AML-193 (cell line): Measurements from ENCODE around the gene PLPP3.

Experiments used
- DNase-seq, 2 experiments: peaks; one replicate each; lab custom pipeline; 2025; lab: John Stamatoyannopoulos, UW

Gene PLPP3

DNA sequence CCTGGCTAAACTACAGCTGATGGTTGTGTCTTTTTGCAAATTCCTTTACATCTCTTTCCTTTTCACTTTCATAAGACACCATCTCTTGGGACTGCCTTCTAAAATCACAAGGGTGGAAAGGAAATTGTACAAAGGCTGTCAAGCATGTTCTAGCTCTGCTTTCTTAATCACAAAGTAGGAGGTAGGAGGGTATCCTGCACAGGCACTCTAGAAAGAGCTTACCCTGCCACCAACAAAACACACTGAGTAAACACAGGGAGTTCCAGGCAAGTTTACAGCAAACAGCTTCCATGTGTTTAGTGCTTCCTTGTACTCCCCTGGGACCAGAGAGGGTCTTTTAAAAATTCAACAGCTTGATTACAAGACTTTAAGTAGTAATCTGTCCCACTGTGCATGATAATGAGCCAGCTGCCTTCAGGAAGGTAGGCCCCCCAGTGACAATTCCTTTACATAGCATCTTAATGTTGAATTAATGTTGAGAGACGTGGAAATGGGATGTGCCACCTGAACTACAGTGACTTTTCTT lies 2.4 kb downstream of the PLPP3 start:
- DNase-seq, result no peak

DNA sequence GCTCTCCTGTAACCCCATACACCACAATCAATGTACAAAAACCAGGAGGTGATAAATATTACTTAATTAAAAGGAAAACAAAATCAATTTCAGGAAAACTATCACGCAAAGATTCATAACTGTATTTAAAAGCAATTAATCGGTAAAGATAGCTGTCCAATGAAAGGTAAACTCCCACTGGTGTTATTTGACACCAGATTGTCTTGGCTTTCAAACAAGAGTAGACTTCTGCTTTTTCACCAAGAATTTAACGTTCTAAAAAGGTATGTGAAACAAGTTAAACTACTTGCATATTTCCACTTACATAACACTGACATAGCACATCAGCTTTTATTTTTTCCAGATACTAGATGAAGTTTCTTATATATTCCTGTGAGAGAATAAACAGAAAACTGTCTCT lies 3.5 kb downstream of the PLPP3 start:
- DNase-seq, result no peak

DNA sequence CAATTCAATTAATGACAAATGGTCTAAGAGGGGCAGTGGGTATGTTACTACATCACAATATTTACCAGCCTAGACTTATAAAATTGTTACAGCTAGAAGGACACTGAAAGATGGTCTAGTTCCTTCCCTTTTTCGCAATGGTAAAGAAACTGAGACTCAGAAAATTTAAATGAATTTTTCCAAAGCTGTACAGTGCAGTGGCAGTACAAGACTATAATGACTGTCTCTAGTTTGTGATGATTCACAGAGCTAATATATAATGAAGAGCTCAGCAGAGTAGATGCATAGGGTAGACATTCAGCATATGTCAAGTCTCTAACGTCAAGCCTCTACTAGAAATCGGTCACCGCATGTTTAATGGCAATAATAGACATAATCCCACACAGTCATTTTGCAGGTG lies 4.6 kb downstream of the PLPP3 start:
- DNase-seq, result no peak

DNA sequence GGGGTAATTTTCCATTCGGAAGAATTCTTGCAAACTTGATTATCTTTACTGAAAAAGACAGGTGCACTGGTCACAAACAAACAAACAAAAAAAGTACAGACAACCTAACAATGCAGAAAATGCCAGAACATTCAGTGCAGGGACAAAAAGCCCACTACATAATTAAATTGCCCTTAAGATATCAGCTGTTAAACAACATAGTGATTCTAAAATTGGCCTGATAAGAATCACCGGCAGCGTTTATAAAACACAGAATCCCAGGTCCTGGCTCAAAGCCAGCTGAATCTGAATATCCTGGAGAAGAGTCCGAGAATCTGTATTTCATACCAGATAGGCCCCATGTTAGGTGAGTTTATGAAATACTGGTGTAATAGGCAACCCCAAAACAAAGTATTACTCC lies 6.1 kb downstream of the PLPP3 start:
- DNase-seq, result no peak

DNA sequence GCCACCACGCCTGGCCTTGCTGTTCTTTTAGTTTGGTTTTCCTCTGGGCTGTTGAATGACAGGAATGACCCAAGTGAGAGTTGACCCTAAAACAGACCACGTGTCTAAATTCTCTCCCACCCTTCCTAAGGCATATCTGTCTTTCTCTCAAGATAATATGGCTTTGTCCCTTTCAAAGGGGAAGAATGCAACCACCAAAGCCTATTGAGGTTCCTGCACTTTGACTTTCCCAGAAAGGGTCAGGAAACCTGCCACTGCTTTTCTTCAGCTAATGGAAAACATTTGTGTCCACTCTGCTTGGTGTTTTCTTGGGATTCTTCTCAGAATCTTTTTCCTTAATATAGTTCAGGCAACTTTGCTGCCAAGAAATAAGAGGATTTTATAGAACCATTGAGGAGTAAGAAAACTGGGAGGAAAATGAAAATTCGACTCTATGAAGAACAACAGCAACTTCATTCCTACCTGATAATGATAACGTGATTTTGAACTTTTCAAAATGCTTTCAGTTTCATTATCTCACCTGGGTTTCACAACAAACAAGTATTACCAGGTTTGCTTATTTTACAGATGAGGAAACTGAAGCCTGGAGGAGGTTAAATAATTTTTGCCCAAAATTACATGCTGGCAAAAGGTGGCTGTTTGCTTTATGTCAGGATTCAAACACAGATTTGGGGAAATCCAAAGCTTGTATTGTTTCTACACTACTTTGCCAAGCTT lies 6.9 kb downstream of the PLPP3 start:
- DNase-seq, result no peak

DNA sequence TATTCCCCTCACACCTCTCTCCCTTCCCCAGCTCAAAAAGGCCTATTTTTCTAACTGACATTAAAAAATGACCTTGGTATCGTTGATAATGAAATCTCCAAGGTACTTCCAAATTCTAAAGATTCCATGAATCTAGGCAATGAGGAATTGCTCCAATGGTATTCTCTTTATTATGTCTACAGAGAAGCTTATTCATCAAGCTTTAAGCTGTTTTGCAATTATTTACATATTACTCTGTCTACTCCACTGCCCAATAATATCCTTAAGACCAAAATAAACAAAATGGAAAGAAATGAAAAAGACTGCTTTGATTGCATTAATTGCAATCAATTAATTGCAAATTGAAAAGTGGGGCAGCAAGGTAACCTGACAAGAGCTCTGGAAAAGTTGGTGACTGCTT lies 7.9 kb downstream of the PLPP3 start:
- no peak for DNase-seq

DNA sequence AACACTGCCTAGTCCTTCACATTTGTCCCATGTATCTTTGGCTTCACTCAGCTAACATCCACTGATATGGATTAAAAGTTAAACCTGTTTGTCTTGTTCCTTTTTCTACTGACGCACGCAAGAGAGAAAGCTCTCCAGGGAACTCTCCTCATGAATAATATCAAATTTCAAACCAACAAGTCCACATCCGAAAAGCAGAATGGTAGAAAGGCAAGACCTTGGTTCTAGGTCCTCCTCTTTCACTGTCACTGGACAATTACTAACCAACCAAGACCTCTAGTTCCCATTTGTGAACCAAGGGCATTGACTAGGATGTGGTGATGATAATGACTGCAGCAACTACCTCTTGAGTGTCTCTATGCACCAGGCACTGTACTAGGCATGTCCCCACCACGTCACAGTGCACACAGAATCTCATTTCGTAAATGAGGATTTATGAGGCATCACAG lies 8.4 kb downstream of the PLPP3 start:
- DNase-seq, result no peak

DNA sequence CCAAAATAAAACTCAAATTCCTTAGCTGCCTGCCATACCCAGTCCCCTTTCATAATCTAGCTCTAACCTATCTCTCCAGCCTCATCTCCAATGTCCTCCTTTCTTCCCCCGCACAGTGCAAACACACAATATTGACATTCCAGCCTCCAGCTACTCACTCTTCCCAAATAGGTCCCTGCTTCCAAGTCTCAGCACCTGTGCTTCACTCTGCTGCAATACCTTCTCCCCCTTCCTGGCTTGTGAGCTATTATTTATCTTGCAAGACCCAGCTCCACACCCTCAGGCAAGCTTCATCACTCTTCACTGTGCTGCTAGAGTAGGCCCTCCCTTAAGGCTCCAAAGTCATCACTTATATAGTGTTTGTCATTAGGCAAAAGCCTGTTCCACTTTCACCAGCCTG lies 9.7 kb downstream of the PLPP3 start:
- no peak for DNase-seq

DNA sequence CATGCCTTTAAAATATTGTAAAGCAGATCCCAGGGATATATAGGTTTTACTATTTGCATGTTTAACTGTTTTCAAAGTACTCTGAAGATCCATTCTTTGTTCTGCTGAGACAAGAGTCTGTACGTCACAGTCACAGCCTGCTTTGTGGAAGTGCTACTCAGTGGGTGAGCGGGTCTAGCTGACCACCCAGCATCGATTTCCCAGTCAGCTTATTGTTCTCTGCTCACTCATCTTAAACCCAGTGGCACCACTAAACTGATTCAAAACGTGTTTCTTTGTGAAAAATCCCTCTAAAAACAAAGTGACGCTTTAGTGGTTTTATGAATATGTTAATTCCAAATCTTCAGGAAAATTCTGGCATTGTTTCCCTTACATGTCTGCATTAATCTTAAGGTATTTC lies 12.4 kb downstream of the PLPP3 start:
- DNase-seq, result no peak

DNA sequence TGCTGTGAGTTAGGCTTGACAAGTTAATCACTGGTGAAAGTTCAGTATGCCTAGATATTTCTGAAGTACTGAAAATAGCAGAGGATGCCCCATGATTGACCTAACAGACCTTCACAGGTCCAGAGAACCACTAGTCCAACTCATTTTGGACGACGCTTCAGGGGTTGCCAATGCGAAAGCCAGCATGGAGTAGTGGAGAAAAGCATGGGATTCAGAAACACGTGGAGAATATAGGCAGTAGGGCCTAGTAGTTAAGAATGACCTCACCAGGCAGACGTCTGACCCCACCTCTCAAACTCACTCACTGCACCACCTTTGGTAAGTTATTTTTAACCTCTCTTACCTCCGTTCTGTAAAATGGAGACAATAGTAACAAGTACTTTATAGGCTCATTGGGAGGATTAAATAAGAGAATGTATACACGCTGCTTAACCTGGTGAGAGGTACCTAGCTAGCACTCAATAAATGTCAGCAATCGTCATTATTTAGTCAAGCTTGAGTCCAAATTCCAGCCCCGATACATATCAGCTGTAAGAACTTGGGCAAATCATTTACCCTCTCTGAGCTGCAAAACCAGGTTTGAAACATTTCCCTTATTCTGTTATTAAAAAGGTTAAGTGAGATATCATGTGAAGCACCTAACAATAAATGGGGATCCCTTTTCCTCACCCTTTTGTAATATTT lies 13.2 kb downstream of the PLPP3 start:
- no peak for DNase-seq

DNA sequence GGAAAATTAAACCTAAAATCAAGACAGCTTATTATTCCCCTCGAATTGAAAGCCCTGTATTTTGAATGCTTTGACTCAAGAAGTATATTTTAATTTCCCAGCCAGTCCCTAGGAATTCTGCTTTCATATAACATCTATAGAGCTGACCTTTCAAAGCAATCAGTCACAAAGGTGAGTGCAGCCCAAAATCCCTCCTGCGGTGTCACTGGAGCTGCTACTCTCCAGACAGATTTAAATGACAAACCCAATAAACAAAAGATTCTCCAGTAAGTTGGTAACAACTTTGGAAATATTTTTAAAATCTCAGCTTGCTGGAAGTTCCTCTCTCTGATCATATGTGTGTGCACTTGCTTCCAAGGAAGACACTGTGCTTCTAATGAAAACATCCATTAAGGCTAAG lies 14.7 kb downstream of the PLPP3 start:
- DNase-seq, result no peak

DNA sequence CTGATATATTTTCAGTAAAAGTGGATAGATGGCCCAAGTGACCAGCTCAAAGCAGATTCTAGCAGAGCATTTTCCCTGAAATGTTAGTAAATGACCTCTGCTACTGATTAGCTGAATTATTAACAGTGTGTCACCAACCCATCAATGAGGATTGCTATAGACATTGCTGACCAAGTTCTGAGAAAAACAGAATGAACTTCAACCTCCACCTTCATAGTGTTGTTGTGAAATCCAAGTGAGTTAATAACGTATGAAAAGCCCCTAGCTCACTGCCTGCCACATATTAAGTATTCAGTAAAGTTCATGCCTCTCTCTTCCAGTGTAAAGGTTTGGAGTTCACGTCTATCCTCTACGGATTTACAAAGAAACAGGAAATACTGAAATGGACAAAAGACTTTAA lies 15.8 kb downstream of the PLPP3 start:
- DNase-seq, result no peak

DNA sequence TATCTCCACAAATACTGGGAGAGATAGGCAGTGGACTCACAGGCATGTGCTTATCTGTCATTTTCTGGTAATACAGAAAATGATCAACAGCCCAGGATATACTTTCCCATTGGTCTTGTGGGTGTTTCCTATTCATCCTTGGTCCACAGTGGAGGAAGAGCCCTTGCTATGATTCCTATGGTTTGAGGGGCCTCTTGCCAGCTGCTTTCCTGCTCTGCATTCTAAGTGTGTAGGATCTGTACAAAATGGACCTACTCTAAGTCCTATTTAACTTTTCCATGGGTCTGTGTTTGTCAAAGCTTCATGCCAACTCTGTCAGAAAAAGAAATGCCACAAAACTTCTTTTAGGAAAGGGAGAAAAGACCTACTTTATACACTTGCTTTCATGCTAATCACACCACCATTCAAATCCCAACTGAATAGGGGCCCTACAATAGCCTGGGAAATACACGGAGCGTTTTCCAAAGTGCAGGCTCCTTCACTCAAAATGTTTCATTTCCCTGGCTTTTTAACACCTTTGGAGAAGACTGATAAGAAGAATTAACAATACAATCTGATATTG lies 16.4 kb downstream of the PLPP3 start:
- no peak for DNase-seq

DNA sequence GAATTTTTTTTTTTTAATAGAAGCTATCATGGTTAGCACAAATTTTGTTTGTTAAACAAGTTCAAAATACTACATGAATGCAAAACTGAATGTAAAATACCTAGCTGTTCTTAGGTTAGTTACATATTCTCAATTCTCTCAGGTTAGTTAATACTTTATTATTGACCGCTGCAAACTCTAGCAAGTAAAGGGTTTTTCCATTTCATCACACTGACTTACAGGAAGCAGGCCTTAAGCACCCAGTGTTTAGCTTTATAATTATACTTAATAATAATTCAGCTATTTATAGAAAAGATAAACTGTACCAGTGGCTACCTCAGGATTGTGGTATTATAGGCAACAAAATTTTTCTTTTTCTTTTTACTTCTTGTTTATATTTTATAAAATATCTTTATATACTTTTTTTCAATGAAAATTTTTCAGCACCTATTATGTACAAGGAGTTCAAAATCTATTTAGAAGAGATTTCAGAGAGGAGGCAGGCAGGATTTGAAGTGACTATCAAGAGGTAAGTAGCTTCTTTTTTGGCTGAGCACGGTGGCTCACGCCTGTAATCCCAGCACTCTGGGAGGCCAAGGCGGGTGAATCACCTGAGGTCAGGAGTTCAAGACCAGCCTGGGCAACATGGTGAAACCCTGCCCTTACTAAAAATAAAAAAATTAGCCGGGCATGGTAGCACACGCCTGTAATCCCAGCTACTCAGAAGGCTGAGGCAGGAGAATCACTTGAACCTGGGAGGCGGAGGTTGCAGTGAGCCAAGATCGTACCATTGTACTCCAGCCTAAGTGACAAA lies 17.9 kb downstream of the PLPP3 start:
- no peak for DNase-seq

DNA sequence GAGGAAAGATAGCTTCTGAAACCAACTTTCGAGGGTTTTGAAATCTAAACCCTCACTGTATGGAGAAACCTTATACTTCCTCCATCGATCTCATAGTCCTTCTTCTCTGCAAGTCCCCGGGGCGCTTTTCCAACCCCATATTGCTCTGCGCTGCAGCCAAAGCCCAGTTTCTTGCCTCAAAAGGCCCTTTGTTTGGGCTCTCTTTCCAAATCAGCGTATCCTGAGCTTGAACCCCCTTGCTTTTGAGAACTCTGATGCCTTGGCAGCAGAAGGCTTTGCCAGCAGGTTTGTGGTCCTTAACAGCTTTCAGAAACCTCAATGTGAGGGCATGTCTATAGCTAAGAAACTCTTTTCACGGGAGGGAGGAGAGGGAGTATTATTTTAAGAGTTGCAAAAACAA lies 21.6 kb downstream of the PLPP3 start:
- DNase-seq, result no peak

DNA sequence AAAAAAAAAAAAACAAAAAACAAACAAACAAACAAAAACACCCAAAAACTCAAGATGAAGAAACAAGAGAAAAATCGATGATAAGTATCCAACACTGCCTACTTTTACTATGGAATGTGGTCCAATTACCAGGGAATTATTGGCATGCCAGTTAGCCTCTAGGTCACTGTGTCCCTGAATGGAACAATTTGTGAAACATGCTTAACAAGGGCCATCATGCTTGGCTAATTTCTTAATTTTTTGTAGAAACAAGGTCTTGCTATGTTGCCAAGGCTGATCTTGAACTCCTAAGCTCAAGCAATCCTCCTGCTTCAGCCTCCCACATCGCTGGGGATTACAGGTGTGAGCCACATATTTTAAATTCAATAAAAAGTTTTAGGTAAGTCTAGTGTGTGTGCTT lies 23.9 kb downstream of the PLPP3 start:
- DNase-seq, result no peak

DNA sequence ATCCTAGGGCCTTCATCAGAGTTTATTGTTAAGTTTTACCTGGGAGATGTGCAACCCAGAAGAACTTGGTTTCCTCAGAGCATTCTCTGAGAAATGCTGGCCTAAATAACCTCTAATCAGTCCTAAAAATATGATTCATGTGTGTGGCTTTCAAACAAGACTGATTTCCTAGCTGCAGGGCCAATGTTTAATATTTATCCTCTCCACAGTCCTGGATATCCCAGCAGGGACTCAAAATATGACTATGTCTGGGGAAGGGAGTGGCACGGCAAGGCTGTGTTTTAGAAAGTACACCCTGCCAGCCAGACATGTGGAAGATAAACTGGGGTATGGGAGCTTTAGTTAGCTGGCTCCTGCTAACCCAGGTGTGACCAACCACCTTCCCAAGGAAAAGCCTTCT lies 26.3 kb downstream of the PLPP3 start:
- DNase-seq, result no peak

DNA sequence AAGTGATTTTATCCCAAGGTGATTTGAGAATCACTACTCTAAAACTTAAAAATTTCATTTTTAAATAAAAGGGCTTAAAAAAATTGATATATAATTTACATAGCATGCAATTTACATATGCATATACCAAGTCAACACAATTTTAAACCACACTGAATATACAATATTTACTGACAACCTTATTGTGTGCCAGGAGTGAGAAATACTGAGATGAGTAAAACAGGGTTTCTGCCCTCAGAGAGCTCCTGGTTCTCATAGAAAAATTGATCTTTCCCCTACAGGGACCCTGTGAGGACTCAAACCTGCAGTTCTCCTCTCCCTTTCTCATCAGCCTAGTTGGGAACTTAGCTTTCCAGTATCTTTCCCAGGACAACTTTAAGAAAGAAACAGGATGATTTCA lies 27.0 kb downstream of the PLPP3 start:
- DNase-seq, result no peak

DNA sequence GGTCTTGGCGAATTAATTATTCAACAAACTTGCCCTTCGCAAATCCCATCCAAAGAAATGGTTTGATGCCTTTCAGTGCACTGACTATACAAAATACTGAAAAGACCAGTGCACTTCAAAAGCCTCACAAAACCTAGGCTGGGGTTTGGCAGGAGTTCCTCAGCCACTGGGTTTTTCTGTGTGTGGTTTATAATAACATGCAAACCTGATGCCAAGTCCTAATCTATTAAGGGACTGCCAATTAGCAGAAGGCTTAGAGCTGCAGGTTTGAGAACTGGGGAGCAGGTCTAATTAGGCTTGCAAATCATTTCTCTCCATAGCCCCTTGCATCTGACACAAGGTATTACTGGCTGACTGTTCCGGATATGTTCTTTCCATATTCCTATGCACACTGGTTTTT lies 27.7 kb downstream of the PLPP3 start:
- DNase-seq, result no peak

DNA sequence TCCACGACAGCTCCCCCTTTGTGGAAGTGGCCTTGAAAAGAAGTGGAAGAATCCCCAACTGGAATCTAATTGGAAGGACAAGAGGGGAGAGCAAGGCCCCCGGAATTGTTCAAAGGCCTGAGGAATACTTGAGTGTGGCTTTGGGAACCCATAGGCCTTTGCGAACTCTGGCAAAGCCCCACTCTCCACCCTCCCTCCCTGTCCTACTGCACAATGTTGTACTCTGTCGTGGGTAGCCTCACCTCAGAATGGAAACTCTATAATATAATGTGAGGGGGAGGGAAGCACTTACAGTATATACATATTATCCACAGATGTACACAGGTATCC lies 28.5 kb downstream of the PLPP3 start:
- no peak for DNase-seq

DNA sequence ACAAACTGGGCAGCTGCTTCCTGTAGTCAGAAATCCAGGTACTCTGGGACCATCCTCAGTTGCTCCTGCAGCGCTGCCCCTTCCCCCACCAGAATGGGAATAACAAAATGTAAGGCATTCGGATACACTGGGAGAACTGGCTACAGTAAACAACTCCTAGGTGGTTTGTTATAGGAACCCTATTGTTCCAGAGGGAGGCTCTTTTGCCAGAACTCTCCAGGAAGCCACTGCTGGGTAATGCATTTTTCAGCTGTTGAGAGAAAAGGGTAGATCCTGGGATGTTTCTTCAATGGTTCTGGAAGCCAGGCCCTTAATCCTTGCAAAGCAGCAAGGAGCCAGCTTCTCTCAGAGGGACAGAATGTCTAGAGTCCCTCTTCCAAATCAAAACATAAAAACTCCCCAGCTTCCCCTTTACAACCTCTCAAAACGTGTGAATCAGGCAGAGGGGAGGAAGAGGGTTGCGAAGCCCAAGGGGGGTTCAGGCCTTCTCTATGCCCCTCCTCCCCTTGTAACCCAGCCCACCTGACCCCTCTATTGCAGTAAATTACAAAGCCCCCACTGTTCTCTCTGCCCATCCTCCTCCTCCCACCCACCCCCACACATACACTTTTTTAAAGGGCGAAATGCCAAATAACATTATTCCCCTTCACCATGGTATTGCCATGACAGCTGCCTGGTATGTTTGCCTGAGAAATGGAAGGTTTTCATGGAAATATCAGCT lies 29.1 kb downstream of the PLPP3 start:
- no peak for DNase-seq

DNA sequence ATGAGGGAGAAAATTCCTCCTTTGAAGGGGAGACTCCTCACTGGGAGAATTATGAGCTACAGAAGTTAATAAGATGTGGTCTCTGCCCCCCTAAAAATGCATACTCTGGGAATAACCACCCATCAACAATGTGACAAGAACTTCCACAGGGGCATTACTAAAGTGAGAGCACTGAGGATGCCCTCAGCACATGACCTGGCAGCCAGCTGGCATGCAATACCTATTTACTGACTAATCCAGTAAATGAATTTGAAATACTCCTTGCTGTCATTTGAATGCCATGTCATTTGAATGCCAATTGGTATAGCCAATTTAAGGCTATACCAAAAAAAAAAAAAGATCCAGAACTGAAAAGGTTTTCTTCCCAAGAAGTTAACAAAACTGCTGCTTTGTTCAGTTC lies 30.8 kb downstream of the PLPP3 start:
- DNase-seq, result no peak
